HCT116 (cell line): ENCODE measurements around the gene CXCR2. TPM values are rescaled to one million over a fixed set of nuclear protein-coding genes. Genes with fewer than 3 reads are reported as not detected.

Experiments used
- ATAC-seq: fragments of 200-7000 bp; cut with Tn5 transposase; 2 replicates; pipeline ENCODE4 v1.9.1; 2020; ENCODE audit warnings: mild to moderate bottlenecking, moderate library complexity
- BruUV-seq: library from RNA; stranded (reverse); fragments of 400-500 nt; replicated peaks from 2 replicates; lab custom pipeline; 2021; lab: Mats Ljungman, UMichigan
- CTCF ChIA-PET: fragments of 300-600 bp; sonication (Branson Sonifier 250); formaldehyde crosslinking; loops from one replicate; lab custom pipeline; 2021; ENCODE audit warnings: antibody characterized with exemption; lab: Charles Lee
- POLR2A ChIA-PET: fragments of 300-600, 350-600 bp; sonication (Branson Sonifier 250); formaldehyde crosslinking; loops from one replicate; lab custom pipeline; 2021; ENCODE audit warnings: antibody characterized with exemption; lab: Charles Lee
- RAD21 ChIA-PET, 2 experiments: fragments of 300-600 bp; sonication (Branson Sonifier 250); formaldehyde crosslinking; loops; one replicate each; lab custom pipeline; 2023; ENCODE audit warnings: low total read pairs in 2 of 2; ENCODE audit not compliant: uncharacterized antibody in 2 of 2, unreplicated experiment in 2 of 2, low non-redundant PET in 1 of 2; lab: Charles Lee
- DNase-seq: peaks from one replicate; pipeline ENCODE4 v3.0.0-alpha.2; 2010; ENCODE audit warnings: low read depth, low spot score
- H2AFZ ChIP-seq: fragments of 200-600 bp; shearing (Covaris generic), sonication (generic); 2 replicates; pipeline ENCODE4 v1.6.1; 2017; ENCODE audit warnings: low read depth, mixed run types, mixed read lengths, antibody characterized with exemption, low read length; ENCODE audit not compliant: poor library complexity, severe bottlenecking
- H3K27ac ChIP-seq: 2 replicates; pipeline ENCODE4 v1.5.1; 2012; ENCODE audit warnings: low read depth, low read length
- H3K27me3 ChIP-seq: fragments of 200-600 bp; sonication (generic); 2 replicates; pipeline ENCODE4 v1.6.1; 2016; ENCODE audit warnings: mixed run types, low read length, mixed read lengths; ENCODE audit not compliant: insufficient read depth
- H3K36me3 ChIP-seq, 2 experiments: fragments of 200-500 bp in 1 of 2; fragments of 200-600 bp in 1 of 2; sonication (Bioruptor generic) in 1 of 2; sonication (generic) in 1 of 2; 2 replicates each; pipeline versions ENCODE4 v1.5.1 to v1.6.1; 2014 to 2016; ENCODE audit warnings: low read length in 2 of 2, inconsistent platforms in 1 of 2, mixed read lengths in 1 of 2, mixed run types in 1 of 2; ENCODE audit not compliant: insufficient read depth in 2 of 2, control insufficient read depth in 1 of 2
- H3K4me1 ChIP-seq, 2 experiments: fragments of 200-600 bp in 1 of 2; sonication (generic) in 1 of 2; 2 replicates each; pipeline versions ENCODE4 v1.5.1 to v1.6.1; 2012 to 2017; ENCODE audit warnings: low read length in 2 of 2, inconsistent platforms in 1 of 2, mild to moderate bottlenecking in 1 of 2, mixed read lengths in 1 of 2, mixed run types in 1 of 2, moderate library complexity in 1 of 2; ENCODE audit not compliant: insufficient read depth in 2 of 2, control insufficient read depth in 1 of 2
- H3K4me2 ChIP-seq: fragments of 200-600 bp; sonication (generic); 2 replicates; pipeline ENCODE4 v1.6.1; 2017; ENCODE audit warnings: mixed run types, low read length, mixed read lengths
- H3K4me3 ChIP-seq, 2 experiments: fragments of 200-600 bp in 1 of 2; sonication (generic) in 1 of 2; replicated peaks in 1 of 2; 2 replicates each; pipeline ENCODE4 v1.5.1; 2011 to 2016; ENCODE audit warnings: low read length in 2 of 2, control low read depth in 1 of 2, low read depth in 1 of 2, mild to moderate bottlenecking in 1 of 2, mixed read lengths in 1 of 2, mixed run types in 1 of 2
- H3K79me2 ChIP-seq: fragments of 200-600 bp; sonication (generic); 2 replicates; pipeline ENCODE4 v1.6.1; 2017; ENCODE audit warnings: mild to moderate bottlenecking, mixed run types, low read length, moderate library complexity, mixed read lengths; ENCODE audit not compliant: insufficient read depth
- H3K9ac ChIP-seq: fragments of 200-600 bp; sonication (generic); 2 replicates; pipeline ENCODE4 v1.6.1; 2016; ENCODE audit warnings: low read length, mixed read lengths
- H3K9me2 ChIP-seq: fragments of 200-600 bp; sonication (generic), shearing (Covaris generic); 2 replicates; pipeline ENCODE4 v1.6.1; 2017; ENCODE audit warnings: mixed run types, mild to moderate bottlenecking, moderate library complexity; ENCODE audit not compliant: insufficient read depth
- H3K9me3 ChIP-seq, 2 experiments: fragments of 200-500 bp in 1 of 2; fragments of 200-600 bp in 1 of 2; sonication (Bioruptor generic) in 1 of 2; sonication (generic) in 1 of 2; 2 replicates each; pipeline ENCODE4 v1.6.1; 2014 to 2017; ENCODE audit warnings: low read length in 2 of 2, mixed read lengths in 2 of 2, inconsistent platforms in 1 of 2, low read depth in 1 of 2, mild to moderate bottlenecking in 1 of 2, mixed run types in 1 of 2, moderate library complexity in 1 of 2; ENCODE audit not compliant: control insufficient read depth in 1 of 2, insufficient read depth in 1 of 2
- H4K20me1 ChIP-seq: fragments of 200-600 bp; sonication (generic), shearing (Covaris generic); 2 replicates; pipeline ENCODE4 v1.6.1; 2017; ENCODE audit warnings: mixed run types, mild to moderate bottlenecking, moderate library complexity; ENCODE audit not compliant: insufficient read depth
- CTCF ChIP-seq, 3 experiments: fragments of 200-600 bp in 1 of 3; sonication (generic) in 1 of 3; IDR thresholded peaks in 2 of 3; conservative IDR thresholded peaks in 1 of 3; 2 replicates each; pipeline ENCODE4 v1.5.1; 2012 to 2017; ENCODE audit warnings: low read depth in 2 of 3, low read length in 2 of 3, antibody characterized with exemption in 1 of 3, borderline replicate concordance in 1 of 3, control low read depth in 1 of 3, mild to moderate bottlenecking in 1 of 3, mixed read lengths in 1 of 3, mixed run types in 1 of 3, moderate library complexity in 1 of 3; ENCODE audit not compliant: insufficient read depth in 1 of 3
- ELF1 ChIP-seq: IDR thresholded peaks from 2 replicates; pipeline ENCODE4 v1.6.1; 2012; ENCODE audit warnings: low read depth, borderline replicate concordance
- EZH2 ChIP-seq: fragments of 200-600 bp; sonication (generic); IDR thresholded peaks from 2 replicates; pipeline ENCODE4 v1.6.1; 2017; ENCODE audit warnings: antibody characterized with exemption, mixed run types
- EZH2phosphoT487 ChIP-seq: fragments of 200-600 bp; IDR thresholded peaks from 2 replicates; pipeline ENCODE4 v1.6.1; 2018; ENCODE audit warnings: antibody characterized with exemption, borderline replicate concordance
- FOSL1 ChIP-seq: IDR thresholded peaks from 2 replicates; pipeline ENCODE4 v1.6.1; 2012; ENCODE audit warnings: low read depth
- JUND ChIP-seq: IDR thresholded peaks from 2 replicates; pipeline ENCODE4 v1.6.1; 2012
- MAX ChIP-seq: IDR thresholded peaks from 2 replicates; pipeline ENCODE4 v1.6.1; 2012
- POLR2AphosphoS5 ChIP-seq: IDR thresholded peaks from 2 replicates; pipeline ENCODE4 v1.6.1; 2011; ENCODE audit warnings: mild to moderate bottlenecking, low read depth, low read length, moderate library complexity
- SP1 ChIP-seq: IDR thresholded peaks from 2 replicates; pipeline ENCODE4 v1.6.1; 2012; ENCODE audit warnings: low read depth
- TCF7L2 ChIP-seq: IDR thresholded peaks from 2 replicates; pipeline ENCODE4 v1.7.0; 2011; ENCODE audit warnings: borderline replicate concordance, inconsistent platforms; ENCODE audit not compliant: insufficient read depth, insufficient read length; ENCODE audit errors: extremely low read depth
- YY1 ChIP-seq: IDR thresholded peaks from 2 replicates; pipeline ENCODE4 v1.6.1; 2011; ENCODE audit warnings: low read length, low read depth, moderate library complexity, mild to moderate bottlenecking; ENCODE audit not compliant: insufficient replicate concordance; ENCODE audit errors: extremely low read depth
- ZBTB33 ChIP-seq: IDR thresholded peaks from 2 replicates; pipeline ENCODE4 v1.6.1; 2011; ENCODE audit warnings: mild to moderate bottlenecking, low read length, moderate library complexity; ENCODE audit not compliant: insufficient replicate concordance; ENCODE audit errors: extremely low read depth
- ZFX ChIP-seq: fragments of 450-650 bp; IDR thresholded peaks from 2 replicates; pipeline ENCODE4 v1.6.1; 2017
- ZNF274 ChIP-seq: fragments of 200-500 bp; sonication (Bioruptor generic); IDR thresholded peaks from 2 replicates; pipeline ENCODE4 v1.6.1; 2014; ENCODE audit warnings: mild to moderate bottlenecking, low read depth, low read length, inconsistent platforms
- intact Hi-C: fragments of 100-400 bp; cut with micrococcal nuclease; formaldehyde crosslinking; loops from 2 replicates; pipeline ENCODE4 v1.10.0; 2022
- total RNA-seq: library from RNA; stranded (reverse); gene quantifications from one replicate; pipeline ENCODE4 v1.2.1, GENCODE V29; 2021; ENCODE audit not compliant: unreplicated experiment

CXCR2 gene
- total RNA-seq, 1 experiment from 2014 or later: 0.15 TPM

DNA sequence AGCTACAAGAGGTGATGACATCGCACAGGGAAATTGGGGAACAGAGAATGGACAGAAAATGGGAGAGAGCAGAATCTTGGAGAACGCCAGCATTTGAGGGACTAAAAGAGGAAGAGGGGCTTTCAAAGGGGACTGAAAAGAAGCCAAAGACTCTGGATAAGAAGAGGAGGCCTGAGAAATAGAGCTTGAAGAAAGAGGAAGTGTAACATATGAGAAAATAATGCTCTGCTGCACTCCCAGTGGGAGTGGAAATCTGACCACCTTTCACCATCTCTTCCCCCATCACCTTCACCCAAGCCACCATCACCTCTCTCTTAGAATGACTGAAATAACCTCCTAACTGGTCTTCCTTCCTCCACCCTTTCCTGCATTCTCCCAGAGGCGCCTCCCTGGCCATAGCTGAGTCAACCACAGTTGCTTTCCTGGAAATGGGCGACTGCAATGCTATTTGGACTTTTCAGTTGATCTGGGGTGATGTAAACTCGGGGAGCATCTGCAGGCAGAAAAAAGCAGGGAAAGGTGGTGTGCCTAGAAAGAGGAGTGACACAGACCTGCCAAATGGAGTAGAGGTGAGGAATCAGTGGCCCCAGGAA is 24.1 kb downstream of the CXCR2 start:
- no peak for ATAC-seq
- Histone ChIP-seq H3K36me3 (no peaks in the 10 kb centered on the region), H3K9me3 (no peaks in the 10 kb centered on the region), H3K27me3 (no peaks in the 10 kb centered on the region), H3K4me1 (peaks cover 11 to 18% of the 10 kb centered on the region in 2 experiments), H3K27ac (no peak overlapping the region), H3K79me2 (no peaks in the 10 kb centered on the region), H3K4me2 (no peak overlapping the region), H4K20me1 (no peaks in the 10 kb centered on the region), H3K4me3 (no peak overlapping the region), H3K9ac (no peak overlapping the region), H2AFZ (no peak overlapping the region), H3K9me2 (no peaks in the 10 kb centered on the region; the same call in 1 of the 2 replicates)
- DNase-seq: no peak
- RAD21 ChIA-PET: no interaction called here
- POLR2A ChIA-PET: no interaction called here
- TF ChIP-seq FOSL1: no peak
- TF ChIP-seq ZFX: no peak
- no peak for TF ChIP-seq TCF7L2
- no peak for TF ChIP-seq YY1
- TF ChIP-seq EZH2: no peak
- TF ChIP-seq JUND: no peak
- no peak for TF ChIP-seq EZH2phosphoT487
- no peak for TF ChIP-seq ELF1
- no peak for TF ChIP-seq MAX
- TF ChIP-seq ZNF274: no peak
- TF ChIP-seq SP1: no peak
- no peak for TF ChIP-seq ZBTB33
- no peak for TF ChIP-seq CTCF (IDR thresholded peaks at IDR 0.05 in 2 of 3, conservative IDR thresholded peaks at IDR 0.05 in 1 of 3; ENCODE audit: borderline replicate concordance in 1 of 3, insufficient read depth in 1 of 3, low read depth in 2 of 3, low read length in 2 of 3)
- TF ChIP-seq POLR2AphosphoS5: no peak
- CTCF ChIA-PET: no interaction called here
- intact Hi-C loops: no loop called here
- no TSS peak for BruUV-seq
